ENCODE results near the gene VWA2.

Gene VWA2

DNA sequence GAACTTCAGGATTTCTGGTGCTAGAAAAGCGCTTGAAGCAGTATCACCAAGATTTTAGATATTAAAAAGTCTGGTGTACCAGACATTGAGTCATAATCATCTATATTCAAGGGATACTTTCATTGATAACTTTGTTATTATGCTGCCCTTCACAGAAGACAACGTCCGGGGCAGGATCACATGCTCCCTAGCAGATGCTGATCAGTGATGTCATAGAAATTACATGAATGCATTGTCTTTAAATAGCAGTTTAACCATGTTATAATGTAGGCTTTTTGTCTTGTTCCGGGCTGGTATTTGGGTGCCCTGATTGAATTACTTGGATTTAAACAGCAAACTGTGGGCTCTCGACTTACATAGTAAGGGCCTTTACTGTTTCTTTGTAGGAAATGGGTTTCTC lies 54.0 kb downstream of the VWA2 start:
- in situ Hi-C loops (cut with HindIII; ENCODE audit: low sequenced_read_pairs): no loop called here

DNA sequence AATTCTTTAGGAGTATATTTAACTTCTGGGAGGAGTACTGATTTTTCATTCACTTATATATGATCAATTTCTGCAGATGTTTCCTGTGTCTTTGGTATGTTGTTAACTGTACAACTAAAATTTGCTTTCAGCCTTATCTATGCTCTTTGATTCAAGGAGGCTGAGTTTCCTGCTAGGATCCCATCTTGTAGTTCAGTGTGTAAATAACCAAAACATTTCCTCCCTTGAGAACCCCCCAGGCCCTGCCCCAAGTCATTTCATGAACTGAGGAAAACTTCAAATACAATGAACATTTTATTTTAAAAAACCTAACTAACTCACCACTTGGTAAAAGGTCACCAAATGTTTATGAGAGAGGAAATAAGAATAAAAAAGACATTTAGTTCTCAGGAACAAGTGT lies 55.5 kb downstream of the VWA2 start:
- in situ Hi-C loops (cut with HindIII; ENCODE audit: low sequenced_read_pairs): no loop called here

- in situ Hi-C loops (cut with HindIII; ENCODE audit: low sequenced_read_pairs): no loop called here
These were observed 56.3 kb downstream of the VWA2 start for GRCh38 chr10:114295393-114295792.

- in situ Hi-C loops (cut with HindIII; ENCODE audit: low sequenced_read_pairs): no loop called here
These were observed 58.2 kb downstream of the VWA2 start for GRCh38 chr10:114297136-114297705.

GRCh38 chr10:114300036-114300645 lies 61.1 kb downstream of the VWA2 start:
- in situ Hi-C loops (cut with HindIII; ENCODE audit: low sequenced_read_pairs): loop anchor here (5.0 kb wide), 2 partner anchors 132 to 247 kb away; no protein-coding TSS in a partner anchor

DNA sequence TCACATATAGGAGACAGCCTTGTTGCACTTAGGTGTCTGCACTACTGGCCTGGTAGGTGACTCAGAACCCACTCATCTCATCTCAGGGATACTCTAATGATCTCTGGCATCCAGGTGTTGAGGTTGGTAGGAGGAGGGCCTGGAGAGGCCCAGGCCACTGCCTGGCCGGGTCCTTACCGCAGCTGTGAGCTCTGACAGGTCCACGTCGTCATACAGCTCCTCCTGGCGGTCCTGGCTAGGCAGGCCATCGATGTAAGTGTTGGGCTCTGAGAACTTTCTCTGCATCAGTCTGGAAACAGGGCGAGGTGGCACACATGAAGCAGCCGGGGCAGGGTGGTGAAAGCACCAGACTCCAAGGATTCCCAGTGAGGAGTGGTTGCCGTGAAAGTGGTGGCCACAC lies 62.1 kb downstream of the VWA2 start:
- in situ Hi-C loops (cut with HindIII; ENCODE audit: low sequenced_read_pairs): loop anchor here (5.0 kb wide), 2 partner anchors 131 to 246 kb away; no protein-coding TSS in a partner anchor

DNA sequence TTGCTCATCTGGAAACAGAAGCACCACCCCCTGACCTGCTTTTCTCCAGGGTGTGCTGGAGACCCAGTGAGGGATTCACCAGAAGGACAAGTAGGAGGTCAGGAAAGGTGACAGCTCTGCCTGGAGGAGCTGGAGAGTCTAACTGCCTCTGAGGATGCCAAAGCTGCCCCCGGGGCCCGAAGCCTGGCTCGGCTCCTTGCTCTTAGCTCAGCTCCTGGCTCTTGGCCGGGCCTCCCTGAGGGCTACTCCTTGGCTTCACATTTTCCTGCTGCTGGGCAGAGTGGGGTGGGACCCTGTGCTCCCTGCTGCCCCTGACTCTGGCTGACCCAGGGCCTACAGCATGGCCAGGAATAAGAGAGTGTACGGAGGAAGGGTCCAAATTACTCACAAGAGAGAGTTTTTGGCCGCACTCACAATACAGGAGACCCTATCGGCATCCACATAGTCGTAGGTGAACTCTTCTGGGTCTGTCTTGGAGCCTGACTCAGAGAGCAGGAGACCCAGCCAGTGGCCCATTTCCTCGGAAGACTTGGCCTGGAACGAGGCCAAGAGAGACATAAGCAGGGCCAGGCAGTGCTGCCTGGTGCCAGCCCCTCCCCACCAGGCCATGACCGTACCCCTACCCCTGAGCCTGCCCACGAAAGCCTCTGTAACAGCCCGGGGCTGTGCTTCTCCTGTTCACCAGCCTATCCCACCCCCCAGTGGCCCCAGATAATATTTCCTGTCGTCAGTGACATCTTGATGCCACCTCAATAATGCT lies 63.1 kb downstream of the VWA2 start:
- in situ Hi-C loops (cut with HindIII; ENCODE audit: low sequenced_read_pairs): loop anchor here (5.0 kb wide), 2 partner anchors 130 to 245 kb away; no protein-coding TSS in a partner anchor

DNA sequence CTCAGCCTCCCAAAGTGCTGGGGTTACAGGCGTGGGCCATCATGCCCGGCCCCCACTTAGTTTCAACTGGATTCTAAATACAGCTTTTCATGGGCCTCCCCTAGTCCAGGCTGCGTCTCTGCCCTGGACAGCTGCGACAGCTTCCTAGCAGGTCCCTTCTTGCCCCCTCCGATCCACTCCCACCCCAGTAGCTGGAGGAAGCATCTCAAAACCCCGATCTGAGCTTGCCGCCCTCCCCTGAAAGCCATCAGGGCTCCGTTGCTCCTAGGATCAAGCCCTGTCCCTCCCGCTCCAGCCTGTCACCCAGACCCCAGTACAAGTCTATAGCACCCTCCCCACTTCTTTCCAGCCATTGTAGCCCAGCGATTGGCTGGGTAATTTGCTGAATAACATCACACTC lies 64.5 kb downstream of the VWA2 start:
- in situ Hi-C loops (cut with HindIII; ENCODE audit: low sequenced_read_pairs): loop anchor here (5.0 kb wide), 2 partner anchors 129 to 244 kb away; no protein-coding TSS in a partner anchor

- in situ Hi-C loops (cut with HindIII; ENCODE audit: low sequenced_read_pairs): loop anchor here (5.0 kb wide), 2 partner anchors 128 to 243 kb away; no protein-coding TSS in a partner anchor
These were observed 65.0 kb downstream of the VWA2 start for GRCh38 chr10:114304017-114304570.

GRCh38 chr10:114304571-114305421 lies 65.7 kb downstream of the VWA2 start:
- in situ Hi-C loops (cut with HindIII; ENCODE audit: low sequenced_read_pairs): loop anchor here (5.0 kb wide), 2 partner anchors 128 to 243 kb away; no protein-coding TSS in a partner anchor

- in situ Hi-C loops (cut with HindIII; ENCODE audit: low sequenced_read_pairs): no loop called here
These were observed 66.5 kb downstream of the VWA2 start for GRCh38 chr10:114305521-114305925.

- in situ Hi-C loops (cut with HindIII; ENCODE audit: low sequenced_read_pairs): no loop called here
These were observed 67.3 kb downstream of the VWA2 start for GRCh38 chr10:114306116-114306973.

DNA sequence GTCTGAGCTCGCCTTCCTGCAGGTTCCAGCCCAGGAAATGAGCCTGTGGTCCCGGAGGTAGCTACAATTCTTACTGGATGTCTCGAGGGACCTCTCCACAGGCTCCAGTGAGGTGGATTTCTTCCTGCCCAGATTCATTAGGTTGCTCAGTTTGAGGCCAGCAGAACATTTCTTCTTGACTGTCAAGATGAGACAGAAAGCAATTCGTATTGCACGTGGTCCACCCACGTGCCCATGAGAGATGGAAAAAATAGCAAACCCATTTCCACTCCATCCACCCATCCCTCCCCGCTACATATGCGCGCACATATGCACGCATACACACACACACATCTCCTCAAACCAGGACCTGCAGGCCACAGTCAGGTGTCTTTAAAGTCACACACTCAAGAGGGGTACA lies 68.7 kb downstream of the VWA2 start:
- in situ Hi-C loops (cut with HindIII; ENCODE audit: low sequenced_read_pairs): no loop called here

DNA sequence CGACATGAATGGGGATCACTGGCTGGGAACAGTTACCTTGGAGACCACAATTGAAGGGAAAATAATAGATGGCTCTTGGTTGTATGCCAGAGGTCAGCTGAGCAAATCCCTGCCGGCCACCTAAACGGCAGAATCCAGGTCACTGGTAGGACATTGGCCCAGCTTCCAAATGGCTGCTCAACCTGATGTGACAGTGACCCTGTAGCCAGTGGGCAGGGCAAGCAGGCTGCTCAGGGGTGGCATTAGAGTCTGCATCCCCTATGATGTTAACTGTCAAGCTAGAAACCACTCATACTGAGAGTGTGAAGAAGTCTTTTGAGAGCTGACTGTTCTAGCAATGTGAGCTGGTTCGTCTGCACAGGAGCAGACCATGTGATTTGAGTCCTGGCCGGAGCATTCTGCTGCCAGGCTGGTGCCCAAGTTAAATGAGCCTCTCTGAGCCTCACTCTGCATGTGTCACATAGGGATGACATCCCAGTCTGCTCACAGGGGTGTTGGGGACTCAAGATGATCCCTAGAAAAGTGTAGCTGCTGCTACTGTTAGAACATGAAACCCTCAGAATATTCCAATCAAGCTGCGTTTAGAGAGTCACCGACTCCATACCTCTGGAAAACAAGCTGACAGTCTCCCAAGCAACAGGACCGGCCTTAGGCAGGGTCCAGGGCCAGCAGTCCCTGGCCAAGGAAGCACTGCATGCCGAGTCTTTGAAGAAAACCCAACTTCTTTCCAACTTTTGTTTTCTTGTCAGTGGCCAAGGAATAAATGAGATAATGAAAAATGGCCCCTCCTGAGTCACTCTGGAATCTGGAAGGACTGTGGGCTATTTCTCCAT lies 69.7 kb downstream of the VWA2 start:
- in situ Hi-C loops (cut with HindIII; ENCODE audit: low sequenced_read_pairs): no loop called here

- in situ Hi-C loops (cut with HindIII; ENCODE audit: low sequenced_read_pairs): no loop called here
These were observed 70.3 kb downstream of the VWA2 start for GRCh38 chr10:114309364-114309651.

DNA sequence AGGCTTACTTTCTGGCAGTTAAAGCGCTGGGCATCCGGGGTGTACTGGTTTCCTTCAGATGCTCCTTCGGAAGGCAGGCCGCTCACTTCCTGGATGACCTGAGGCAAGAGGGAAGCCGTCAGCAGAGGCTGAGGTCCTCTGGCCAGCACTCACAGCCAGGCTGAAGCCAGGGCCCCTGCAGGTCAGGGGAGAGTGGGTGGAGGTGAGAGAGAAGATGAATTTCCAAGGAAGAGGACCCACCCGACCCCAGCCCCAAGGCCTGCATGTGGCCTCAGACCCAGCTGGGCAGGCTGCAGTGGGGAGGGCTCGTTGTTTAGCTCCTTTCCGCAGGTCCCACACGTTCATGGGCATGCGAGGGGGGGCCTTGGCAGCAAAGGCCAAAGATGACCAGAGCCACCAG lies 71.3 kb downstream of the VWA2 start:
- in situ Hi-C loops (cut with HindIII; ENCODE audit: low sequenced_read_pairs): no loop called here

- in situ Hi-C loops (cut with HindIII; ENCODE audit: low sequenced_read_pairs): no loop called here
These were observed 72.0 kb downstream of the VWA2 start for GRCh38 chr10:114311023-114311422.

GRCh38 chr10:114311496-114312209 lies 72.6 kb downstream of the VWA2 start:
- in situ Hi-C loops (cut with HindIII; ENCODE audit: low sequenced_read_pairs): no loop called here

Measured in DLD1 (cell line).